Measurements from ENCODE around the gene BMS1. TPM values are rescaled to one million over a fixed set of nuclear protein-coding genes. Genes with fewer than 3 reads are reported as not detected.

The BMS1 gene
- total and polyA plus RNA-seq, 12 donors, result 8.6 to 27.8 (median 12.7) TPM

- Histone ChIP-seq H3K27me3 (no peaks in the 10 kb centered on the region), H3K9me3 (replicated peaks in 1 of 3) (no peaks in the 10 kb centered on the region), H3K36me3 (replicated peaks in 1 of 2) (peaks cover 0 to 63% of the 10 kb centered on the region in 2 donors), H3K4me1 (replicated peaks in 1 of 2) (peaks cover 5 to 11% of the 10 kb centered on the region in 2 donors), H3K4me3 (no peak overlapping the region), H3K27ac (no peak overlapping the region)
- intact Hi-C loops (cut with DNase I), result loop anchor here in 1 of 2 donors (10.0 kb wide), 1 partner anchor 231 kb away; no protein-coding TSS in a partner anchor
- WGBS, 4 donors, result 86 to 93% (median 88%) methylated on average over 6 of the region's 6 CpGs
- no peak for DNase-seq
- TF ChIP-seq CTCF (IDR thresholded peaks at IDR 0.05), result no peak
- no peak for TF ChIP-seq POLR2A (IDR thresholded peaks at IDR 0.05)
Observed at GRCh38 chr10:42785759-42786158, 3.2 kb downstream of the BMS1 start.

GRCh38 chr10:42790835-42791234 lies 8.2 kb downstream of the BMS1 start:
- H3K36me3 ChIP-seq (replicated peaks in 1 of 2), result peaks cover 0 to 93% of the 10 kb centered on the region in 2 donors
- DNase-seq, result no peak
- H3K9me3 ChIP-seq (replicated peaks in 1 of 3), result no peaks in the 10 kb centered on the region
- no peak overlapping the region for H3K4me3 ChIP-seq
- no peaks in the 10 kb centered on the region for H3K27me3 ChIP-seq
- H3K4me1 ChIP-seq (replicated peaks in 1 of 2), result no peaks in the 10 kb centered on the region
- TF ChIP-seq CTCF (IDR thresholded peaks at IDR 0.05) (no peak), POLR2A (IDR thresholded peaks at IDR 0.05) (no peak)
- 86 to 93% (median 90%) methylated on average over 3 of the region's 3 CpGs for WGBS, 4 donors
- intact Hi-C loops (cut with DNase I), result no loop called here
- no peak overlapping the region for H3K27ac ChIP-seq

GRCh38 chr10:42795701-42796100 lies 13.1 kb downstream of the BMS1 start:
- WGBS, 4 donors, result 64 to 72% (median 69%) methylated on average over 2 of the region's 2 CpGs
- TF ChIP-seq POLR2A (IDR thresholded peaks at IDR 0.05), result no peak
- no peak for TF ChIP-seq CTCF (IDR thresholded peaks at IDR 0.05)
- Histone ChIP-seq H3K27me3 (no peaks in the 10 kb centered on the region), H3K36me3 (replicated peaks in 1 of 2) (peaks cover 0 to 92% of the 10 kb centered on the region in 2 donors), H3K27ac (peak overlapping the region in 1 of 5 donors; percentile 5), H3K4me1 (replicated peaks in 1 of 2) (no peaks in the 10 kb centered on the region), H3K4me3 (no peak overlapping the region), H3K9me3 (replicated peaks in 1 of 3) (no peaks in the 10 kb centered on the region)
- DNase-seq, result no peak
- intact Hi-C loops (cut with DNase I), result no loop called here

- Histone ChIP-seq H3K4me1 (replicated peaks in 1 of 2) (no peaks in the 10 kb centered on the region), H3K27ac (no peak overlapping the region), H3K36me3 (replicated peaks in 1 of 2) (peaks cover 0 to 85% of the 10 kb centered on the region in 2 donors), H3K4me3 (no peak overlapping the region), H3K9me3 (replicated peaks in 1 of 3) (no peaks in the 10 kb centered on the region), H3K27me3 (no peaks in the 10 kb centered on the region)
- no peak for TF ChIP-seq CTCF (IDR thresholded peaks at IDR 0.05)
- intact Hi-C loops (cut with DNase I), result no loop called here
- DNase-seq, result no peak
Observed at GRCh38 chr10:42801135-42801534, 18.5 kb downstream of the BMS1 start.

Data from adrenal gland (tissue), 12 donors.